HepG2 (cell line): ENCODE results near the gene ZBTB46. TPM values are rescaled to one million over a fixed set of nuclear protein-coding genes. Genes with fewer than 3 reads are reported as not detected.

Experiments used
- ATAC-seq: fragments of 200-7000 bp; cut with Tn5 transposase; 3 replicates; pipeline ENCODE4 v1.9.1; 2020; ENCODE audit warnings: mild to moderate bottlenecking, moderate library complexity
- BruUV-seq: library from RNA; stranded (reverse); fragments of 400-500 nt; replicated peaks from 2 replicates; lab custom pipeline; 2021; lab: Mats Ljungman, UMichigan
- CTCF ChIA-PET: fragments of 300-600 bp; formaldehyde crosslinking; extraction: SDS; loops from one replicate; lab custom pipeline; 2021; ENCODE audit warnings: low total read pairs, inconsistent platforms, low intra/inter-chr PET ratio; lab: Yijun Ruan, JAX
- POLR2A ChIA-PET: fragments of 350-600 bp; sonication (Branson Sonifier 250); formaldehyde crosslinking; loops from one replicate; lab custom pipeline; 2020; ENCODE audit warnings: antibody characterized with exemption, inconsistent platforms; lab: Yijun Ruan, JAX
- DNase-seq: peaks from one replicate; pipeline ENCODE4 v3.0.0-alpha.2; 2015; ENCODE audit warnings: low spot score
- FAIRE-seq: peaks from 3 replicates; lab custom pipeline; 2011; peaks lifted over from hg19 to GRCh38; lab: Jason Lieb, UNC
- H2AFZ ChIP-seq: one replicate; pipeline ENCODE4 v1.6.1; 2011; ENCODE audit warnings: low read length, inconsistent platforms
- H3K27ac ChIP-seq: fragments of 300-600 bp; 3 replicates; pipeline ENCODE4 v1.8.0; 2011; ENCODE audit warnings: mixed run types, mild to moderate bottlenecking, mixed read lengths, low read length, inconsistent platforms; ENCODE audit not compliant: insufficient read depth; ENCODE audit errors: extremely low read length
- H3K27me3 ChIP-seq, 2 experiments: fragments of 200-600 bp in 1 of 2; 2 replicates in 1 of 2; 3 replicates in 1 of 2; pipeline versions ENCODE4 v1.6.0 to v1.8.0; 2011; ENCODE audit warnings: low read length in 2 of 2, mild to moderate bottlenecking in 2 of 2, moderate library complexity in 2 of 2, inconsistent platforms in 1 of 2; ENCODE audit not compliant: insufficient read depth in 2 of 2, control insufficient read depth in 1 of 2
- H3K36me3 ChIP-seq, 2 experiments: fragments of 200-600 bp in 1 of 2; replicated peaks in 1 of 2; 2 replicates in 1 of 2; 3 replicates in 1 of 2; pipeline versions ENCODE4 v1.5.1 to v1.8.0; 2011; ENCODE audit warnings: low read length in 2 of 2, inconsistent platforms in 1 of 2; ENCODE audit not compliant: insufficient read depth in 2 of 2, control insufficient read depth in 1 of 2
- H3K4me1 ChIP-seq: 2 replicates; pipeline ENCODE4 v1.5.1; 2012; ENCODE audit warnings: low read length, inconsistent platforms; ENCODE audit not compliant: insufficient read depth
- H3K4me2 ChIP-seq: 2 replicates; pipeline ENCODE4 v1.6.0; 2011; ENCODE audit warnings: low read depth, low read length, inconsistent platforms
- H3K4me3 ChIP-seq, 3 experiments: fragments of 200-600 bp in 1 of 3; sonication (generic), shearing (Covaris generic) in 1 of 3; replicated peaks in 1 of 3; 2 replicates each; pipeline ENCODE4 v1.5.1; 2011 to 2016; ENCODE audit warnings: low read length in 3 of 3, inconsistent platforms in 2 of 3, low read depth in 2 of 3, mild to moderate bottlenecking in 2 of 3, control low read depth in 1 of 3, mixed read lengths in 1 of 3; ENCODE audit not compliant: insufficient read depth in 1 of 3
- H3K79me2 ChIP-seq: one replicate; pipeline ENCODE4 v1.6.1; 2011; ENCODE audit warnings: low read length, inconsistent platforms; ENCODE audit not compliant: insufficient read depth
- H3K9ac ChIP-seq: 2 replicates; pipeline ENCODE4 v1.6.0; 2011; ENCODE audit warnings: mild to moderate bottlenecking, low read depth, low read length, inconsistent platforms; ENCODE audit not compliant: insufficient read depth
- H3K9me3 ChIP-seq: 2 replicates; pipeline ENCODE4 v1.5.1; 2012; ENCODE audit warnings: mild to moderate bottlenecking, low read length
- H4K20me1 ChIP-seq: 2 replicates; pipeline ENCODE4 v1.6.0; 2011; ENCODE audit warnings: inconsistent platforms, mild to moderate bottlenecking, low read length, moderate library complexity; ENCODE audit not compliant: insufficient read depth
- HINFP ChIP-seq: sonication (generic); formaldehyde crosslinking; IDR thresholded peaks from 2 replicates; pipeline ENCODE4 v1.4.0; 2020; ENCODE audit warnings: low read depth, mild to moderate bottlenecking, missing genetic modification reagents
- NFKB2 ChIP-seq: sonication (generic); formaldehyde crosslinking; IDR thresholded peaks from 2 replicates; pipeline ENCODE4 v1.4.0; 2020; ENCODE audit warnings: missing genetic modification reagents, borderline replicate concordance
- NONO ChIP-seq, 2 experiments: fragments of 450-650 bp in 1 of 2; sonication (generic) in 1 of 2; formaldehyde crosslinking in 1 of 2; IDR thresholded peaks in 1 of 2; conservative IDR thresholded peaks in 1 of 2; 2 replicates each; pipeline versions ENCODE4 v1.6.1 to v1.8.0; 2017 to 2022; ENCODE audit warnings: mild to moderate bottlenecking in 1 of 2, missing genetic modification reagents in 1 of 2, moderate library complexity in 1 of 2
- NPAS2 ChIP-seq: sonication (generic); formaldehyde crosslinking; IDR thresholded peaks from 2 replicates; pipeline ENCODE4 v1.8.0; 2022; ENCODE audit warnings: mild to moderate bottlenecking, missing genetic modification reagents, borderline replicate concordance
- RBM22 ChIP-seq: fragments of 200-400 bp; formaldehyde crosslinking; optimal IDR thresholded peaks from 2 replicates; pipeline ENCODE3; 2017; ENCODE audit warnings: mild to moderate bottlenecking, low read length, moderate library complexity
- RERE ChIP-seq: IDR thresholded peaks from 2 replicates; pipeline ENCODE4 v1.6.1; 2016; ENCODE audit warnings: low read depth, missing genetic modification reagents, missing compliant biosample characterization
- SAFB2 ChIP-seq: sonication (generic); formaldehyde crosslinking; IDR thresholded peaks from 2 replicates; pipeline ENCODE4 v1.5.1; 2020; ENCODE audit warnings: missing genetic modification reagents, low read depth, mild to moderate bottlenecking, borderline replicate concordance
- SRSF9 ChIP-seq: fragments of 200-400 bp; formaldehyde crosslinking; IDR thresholded peaks from 2 replicates; pipeline ENCODE4 v1.6.1; 2018; ENCODE audit warnings: borderline replicate concordance, mild to moderate bottlenecking, low read depth, low read length; ENCODE audit not compliant: insufficient read depth, poor library complexity, severe bottlenecking
- ZNF292 ChIP-seq: sonication (generic); formaldehyde crosslinking; IDR thresholded peaks from 2 replicates; pipeline ENCODE4 v1.8.1; 2022; ENCODE audit warnings: mild to moderate bottlenecking, low read depth, missing genetic modification reagents, borderline replicate concordance
- ZNF674 ChIP-seq: sonication (generic); formaldehyde crosslinking; IDR thresholded peaks from 2 replicates; pipeline ENCODE4 v1.5.0; 2020; ENCODE audit warnings: low read depth, mild to moderate bottlenecking, missing genetic modification reagents
- ZNF737 ChIP-seq: sonication (generic); formaldehyde crosslinking; IDR thresholded peaks from 2 replicates; pipeline ENCODE4 v1.5.0; 2020; ENCODE audit warnings: missing genetic modification reagents, mild to moderate bottlenecking, borderline replicate concordance
- WGBS: methylation state at CpG from one replicate; pipeline ENCODE4 v1.1.6; 2017; ENCODE audit warnings: low lambda C conversion rate; 5-methylcytosine and 5-hydroxymethylcytosine counted together
- in situ Hi-C: cut with HindIII; loops from 2 replicates; pipeline ENCODE4 v1.10.0; 2017; ENCODE audit warnings: low pct_unique_long_range_greater_than_20kb; ENCODE audit not compliant: extremely low pct_ligation_motif_present
- intact Hi-C: fragments of 100-400 bp; cut with micrococcal nuclease; formaldehyde crosslinking; loops from one replicate; pipeline ENCODE4 v1.10.0; 2022; ENCODE audit not compliant: unreplicated experiment
- polyA plus RNA-seq, 8 experiments: library from polyadenylated mRNA; depleted of rRNA in 3 of 8; stranded (reverse) in 7 of 8; unstranded in 1 of 8; fragments of >200 nt; fragmentation: Illumina TruSeq in 4 of 8; extraction: Trizol in 4 of 8; gene quantifications; 2 replicates each; pipeline versions ENCODE4 v1.2.1 to v1.2.3, GENCODE V29; 2011 to 2016; ENCODE audit warnings: low read depth in 4 of 8, missing spikeins in 1 of 8, mixed read lengths in 1 of 8; ENCODE audit not compliant: insufficient read depth in 1 of 8
- total RNA-seq, 5 experiments: library from RNA; depleted of rRNA; stranded (reverse); fragments of >200 nt; fragmentation: Illumina TruSeq; extraction: Trizol; gene quantifications; 2 replicates each; pipeline ENCODE4 v1.2.3, GENCODE V29; 2016; ENCODE audit warnings: low read depth in 1 of 5

The ZBTB46 gene
- total and polyA plus RNA-seq, 2 of the 13 experiments (the other 11 are each of a cell fraction or from before 2014, with no cell fraction given): 1.6 to 13.5 TPM

GRCh38 chr20:63863021-63863797 is 32.1 kb upstream of the ZBTB46 start (continued):
- TF ChIP-seq SRSF9: no peak

GRCh38 chr20:63861981-63862901 is 31.2 kb upstream of the ZBTB46 start:
- Histone ChIP-seq H3K9ac (no peak overlapping the region), H3K27ac (no peak overlapping the region), H3K4me3 (no peak overlapping the region), H4K20me1 (no peaks in the 10 kb centered on the region), H3K79me2 (peaks cover 22% of the 10 kb centered on the region), H3K4me2 (no peak overlapping the region), H3K36me3 (peaks cover 0 to 2% of the 10 kb centered on the region in 2 experiments; a peak in 1 of 5 replicates), H3K9me3 (no peaks in the 10 kb centered on the region), H3K27me3 (no peaks in the 10 kb centered on the region; a peak in 1 of 5 replicates), H3K4me1 (peaks cover 51% of the 10 kb centered on the region), H2AFZ (no peak overlapping the region)
- POLR2A ChIA-PET: interaction anchor here (1.2 to 4.6 kb wide), 7 partner anchors 7 to 154 kb away, joined by 3 to 59 read pairs (median 5); partner anchors contain the start of genes ARFRP1, LIME1, SLC2A4RG and ZGPAT
- FAIRE-seq: no peak
- CTCF ChIA-PET: no interaction called here
- ATAC-seq: no peak
- in situ Hi-C loops (no loop called here), intact Hi-C loops (loop anchor here (10.0 kb wide), 1 partner anchor 117 kb away; no protein-coding TSS in a partner anchor)
- WGBS: 98% methylated on average over 91 of the region's 95 CpGs
- DNase-seq: no peak
- BruUV-seq: no TSS peak
- TF ChIP-seq NONO (IDR thresholded peaks at IDR 0.05) (no peak), NONO (CRISPR knock-in tag; conservative IDR thresholded peaks at IDR 0.05) (peak; percentile 20; the same call in 1 of the 2 replicates), SAFB2 (CRISPR knock-in tag) (peak; percentile 29; the same call in 1 of the 2 replicates), HINFP (no peak), NFKB2 (CRISPR knock-in tag) (peak; percentile 27; the same call in 1 of the 2 replicates), ZNF292 (CRISPR knock-in tag) (0 out of 2 replicates have a peak, but pooled peaks have one; percentile 18), ZNF737 (0 out of 2 replicates have a peak, but pooled peaks have one; percentile 6), RBM22 (peak; percentile 52), ZNF674 (no peak), NPAS2 (no peak), RERE (CRISPR knock-in tag) (no peak)
